CD4-positive, alpha-beta T cell (primary cell): ENCODE measurements around the gene ZNF354B. TPM values are rescaled to one million over a fixed set of nuclear protein-coding genes. Genes with fewer than 3 reads are reported as not detected.
"Not testable (repeated sequence)": the region's sequence is repeated elsewhere in the genome, so short reads cannot be mapped to it uniquely, and the experiment has no call there.

ENCODE experiments used
- ATAC-seq: fragments of 200-7000 bp; cut with Tn5 transposase; one replicate; pipeline ENCODE4 v1.10.0; 2022; ENCODE audit warnings: mild to moderate bottlenecking; ENCODE audit not compliant: poor library complexity
- CTCF ChIA-PET: fragments of 350-600 bp; sonication (Branson Sonifier 250); formaldehyde crosslinking; loops from one replicate; lab custom pipeline; 2021; ENCODE audit warnings: antibody characterized with exemption, inconsistent platforms; lab: Charles Lee
- POLR2A ChIA-PET: fragments of 350-600 bp; sonication (Branson Sonifier 250); formaldehyde crosslinking; loops from one replicate; lab custom pipeline; 2021; ENCODE audit warnings: antibody characterized with exemption, inconsistent platforms; lab: Charles Lee
- DNase-seq, 14 experiments: peaks; one replicate each; pipeline ENCODE4 v3.0.0-alpha.2; 2013 to 2020; ENCODE audit warnings: mixed read lengths in 2 of 14
- H3K27ac ChIP-seq, 2 donors: one replicate each; pipeline versions ENCODE4 v1.5.1 to v1.7.0; 2013; ENCODE audit warnings: low read length in 2 of 2, low read depth in 1 of 2, mild to moderate bottlenecking in 1 of 2
- H3K27me3 ChIP-seq, 2 experiments: 1 replicate in 1 of 2; 2 replicates in 1 of 2; pipeline versions ENCODE4 v1.6.1 to v1.7.0; 2013; ENCODE audit warnings: low read length in 2 of 2, control low read depth in 1 of 2, mild to moderate bottlenecking in 1 of 2, moderate library complexity in 1 of 2; ENCODE audit not compliant: insufficient read depth in 2 of 2, control insufficient read depth in 1 of 2
- H3K36me3 ChIP-seq: one replicate; pipeline ENCODE4 v1.6.1; 2013; ENCODE audit warnings: low read length, control low read depth; ENCODE audit not compliant: insufficient read depth
- H3K4me1 ChIP-seq: one replicate; pipeline ENCODE4 v1.6.1; 2013; ENCODE audit warnings: low read length, control low read depth; ENCODE audit not compliant: insufficient read depth
- H3K4me3 ChIP-seq: one replicate; pipeline ENCODE4 v1.5.1; 2013; ENCODE audit warnings: mild to moderate bottlenecking, low read length, moderate library complexity
- H3K9me3 ChIP-seq, 2 experiments: 1 replicate in 1 of 2; 2 replicates in 1 of 2; pipeline versions ENCODE4 v1.6.1 to v1.7.0; 2013; ENCODE audit warnings: low read length in 2 of 2, mild to moderate bottlenecking in 2 of 2, control low read depth in 1 of 2, moderate library complexity in 1 of 2; ENCODE audit not compliant: control insufficient read depth in 1 of 2, insufficient read depth in 1 of 2
- H3K27ac Mint-ChIP-seq: one replicate; pipeline ENCODE4 v1.8.0; 2020; ENCODE audit warnings: mixed read lengths
- H3K27me3 Mint-ChIP-seq: one replicate; pipeline ENCODE4 v1.8.0; 2021; ENCODE audit warnings: mixed read lengths
- H3K36me3 Mint-ChIP-seq: one replicate; pipeline ENCODE4 v1.8.0; 2021; ENCODE audit warnings: low read depth, mixed read lengths
- H3K4me1 Mint-ChIP-seq: one replicate; pipeline ENCODE4 v1.8.0; 2021; ENCODE audit warnings: low read depth, mixed read lengths
- H3K4me3 Mint-ChIP-seq: one replicate; pipeline ENCODE4 v1.8.0; 2020; ENCODE audit warnings: mild to moderate bottlenecking, mixed read lengths
- H3K9me3 Mint-ChIP-seq: one replicate; pipeline ENCODE4 v1.8.0; 2020; ENCODE audit warnings: mixed read lengths
- CTCF ChIP-seq: fragments of 200-600 bp; IDR thresholded peaks from one replicate; pipeline ENCODE4 v1.8.0; 2022; ENCODE audit warnings: antibody characterized with exemption, mild to moderate bottlenecking
- intact Hi-C, 2 experiments: fragments of 100-400 bp; cut with DNase I in 1 of 2; cut with micrococcal nuclease in 1 of 2; formaldehyde crosslinking; loops; one replicate each; pipeline versions ENCODE4 v1.15.1 to v1.9.0; 2023 to 2025; cut with DNase I, micrococcal nuclease
- total RNA-seq, 174 experiments: library from RNA in 2 of 174; stranded (reverse) in 2 of 174; gene quantifications; one replicate each; pipeline ENCODE4 v1.2.3 and lab custom pipeline; 2021 to 2026

ZNF354B gene
- total RNA-seq, 2 experiments from 2014 or later: 6.2 to 6.3 TPM

- Histone ChIP-seq H3K4me1 (no peaks in the 10 kb centered on the region), H3K27me3 (no peaks in the 10 kb centered on the region), H3K36me3 (peaks cover 83% of the 10 kb centered on the region), H3K9me3 (peaks cover 43 to 52% of the 10 kb centered on the region in 2 experiments), H3K4me3 (no peak overlapping the region), H3K27ac (no peak overlapping the region)
- Mint-ChIP-seq H3K4me1 (peaks cover 8% of the 10 kb centered on the region), H3K9me3 (peaks cover 33% of the 10 kb centered on the region), H3K27ac (no peak overlapping the region), H3K36me3 (peaks cover 100% of the 10 kb centered on the region), H3K27me3 (no peaks in the 10 kb centered on the region), H3K4me3 (no peak overlapping the region)
- intact Hi-C loops: no loop called here
- ATAC-seq (no peak), DNase-seq (no peak)
- ChIA-PET CTCF (no interaction called here), POLR2A (no interaction called here)
- TF ChIP-seq CTCF: no peak
Observed at GRCh38 chr5:178870411-178870810, 10.7 kb downstream of the ZNF354B start.

DNA sequence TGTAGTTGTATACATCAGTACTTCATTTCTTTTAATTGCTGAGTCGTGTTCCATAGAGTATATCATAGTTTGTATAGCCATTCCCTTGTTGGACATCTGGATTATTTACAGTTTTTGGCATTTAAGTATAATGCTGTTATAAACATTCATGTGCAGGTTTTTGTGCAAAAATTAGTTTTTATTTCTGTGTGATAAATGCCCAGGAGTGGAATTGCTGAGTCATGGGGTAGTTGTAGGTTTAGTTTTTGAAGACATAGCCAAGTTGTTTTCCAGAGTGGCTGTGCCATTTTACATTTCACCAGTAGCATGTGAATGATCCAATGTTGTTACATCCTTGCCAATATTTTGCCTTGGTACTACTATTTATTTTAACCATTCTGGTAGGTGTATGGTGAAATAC, 12.5 kb downstream of the ZNF354B start:
- Histone ChIP-seq H3K27me3 (no peaks in the 10 kb centered on the region), H3K27ac (no peak overlapping the region), H3K36me3 (peaks cover 83% of the 10 kb centered on the region), H3K9me3 (peaks cover 60 to 71% of the 10 kb centered on the region in 2 experiments), H3K4me1 (no peaks in the 10 kb centered on the region), H3K4me3 (no peak overlapping the region)
- no peak for ATAC-seq
- H3K4me3 Mint-ChIP-seq: no peak overlapping the region
- no peak for TF ChIP-seq CTCF
- intact Hi-C loops: no loop called here
- peaks cover 37% of the 10 kb centered on the region for H3K9me3 Mint-ChIP-seq
- DNase-seq: no peak
- ChIA-PET CTCF (no interaction called here), POLR2A (no interaction called here)
- no peaks in the 10 kb centered on the region for H3K27me3 Mint-ChIP-seq
- peaks cover 100% of the 10 kb centered on the region for H3K36me3 Mint-ChIP-seq
- H3K27ac Mint-ChIP-seq: no peak overlapping the region
- peaks cover 8% of the 10 kb centered on the region for H3K4me1 Mint-ChIP-seq

DNA sequence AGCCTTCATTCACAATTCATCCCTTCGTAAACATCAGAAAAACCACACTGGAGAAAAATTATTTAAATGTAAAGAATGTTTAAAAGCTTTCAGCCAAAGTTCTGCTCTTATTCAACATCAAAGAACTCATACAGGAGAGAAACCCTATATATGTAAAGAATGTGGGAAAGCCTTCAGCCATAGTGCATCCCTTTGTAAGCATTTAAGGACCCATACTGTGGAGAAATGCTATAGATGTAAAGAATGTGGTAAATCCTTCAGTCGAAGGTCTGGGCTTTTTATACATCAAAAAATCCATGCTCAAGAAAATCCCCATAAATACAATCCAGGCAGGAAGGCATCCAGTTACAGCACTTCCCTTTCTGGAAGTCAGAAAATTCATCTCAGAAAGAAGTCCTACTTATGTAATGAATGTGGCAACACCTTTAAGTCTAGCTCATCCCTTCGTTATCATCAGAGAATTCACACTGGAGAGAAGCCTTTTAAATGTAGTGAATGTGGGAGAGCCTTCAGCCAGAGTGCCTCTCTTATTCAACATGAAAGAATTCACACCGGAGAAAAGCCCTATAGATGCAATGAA, 23.5 kb downstream of the ZNF354B start:
- DNase-seq, H3K4me3 Mint-ChIP-seq, intact Hi-C loops, H3K4me1 ChIP-seq, POLR2A ChIA-PET, H3K4me3 ChIP-seq, H3K27ac Mint-ChIP-seq, H3K27me3 Mint-ChIP-seq, H3K4me1 Mint-ChIP-seq, ATAC-seq, CTCF ChIA-PET, H3K27ac ChIP-seq, H3K27me3 ChIP-seq: not testable (repeated sequence)
- Histone ChIP-seq H3K36me3 (peaks cover 58% of the 10 kb centered on the region), H3K9me3 (peaks cover 39 to 97% of the 10 kb centered on the region in 2 experiments)
- H3K9me3 Mint-ChIP-seq: peaks cover 16% of the 10 kb centered on the region
- H3K36me3 Mint-ChIP-seq: peaks cover 95% of the 10 kb centered on the region
